Measurements from ENCODE around the gene C1orf226.

GRCh38 chr1:162364498-162364897 lies 17.0 kb upstream of the C1orf226 start:
- TF ChIP-seq NR2C2 (IDR thresholded peaks at IDR 0.05; ENCODE audit: borderline replicate concordance, control insufficient read depth, insufficient read length, low read depth): no peak
- TF ChIP-seq SIN3A (IDR thresholded peaks at IDR 0.05; ENCODE audit: low read depth, low read length): no peak
- TF ChIP-seq CEBPB (IDR thresholded peaks at IDR 0.05; ENCODE audit: borderline replicate concordance in 1 of 2, low read depth in 2 of 2, low read length in 2 of 2): no peak
- TF ChIP-seq SMC3 (IDR thresholded peaks at IDR 0.05; ENCODE audit: borderline replicate concordance, low read length): no peak
